H9 (cell line): ENCODE measurements around the gene PARD3. TPM values are rescaled to one million over a fixed set of nuclear protein-coding genes. Genes with fewer than 3 reads are reported as not detected.

Experiments
- DNase-seq: peaks from one replicate; pipeline ENCODE4 v3.0.0-alpha.2; 2017
- H2AFZ ChIP-seq: one replicate; pipeline ENCODE4 v1.6.1; 2013; ENCODE audit warnings: mild to moderate bottlenecking, low read length, control low read depth, moderate library complexity
- H2AK5ac ChIP-seq: 2 replicates; pipeline ENCODE4 v1.6.1; 2013; ENCODE audit warnings: low read length, control low read depth, mixed read lengths; ENCODE audit not compliant: insufficient read length
- H2BK120ac ChIP-seq: one replicate; pipeline ENCODE4 v1.6.1; 2013; ENCODE audit warnings: low read depth, mild to moderate bottlenecking, low read length, control low read depth, inconsistent platforms; ENCODE audit not compliant: poor library complexity, severe bottlenecking
- H2BK12ac ChIP-seq: 2 replicates; pipeline ENCODE4 v1.6.1; 2013; ENCODE audit warnings: low read length, control low read depth, mixed read lengths, low read depth; ENCODE audit not compliant: insufficient read length
- H2BK15ac ChIP-seq: 2 replicates; pipeline ENCODE4 v1.6.1; 2013; ENCODE audit warnings: low read depth, low read length, control low read depth
- H2BK20ac ChIP-seq: one replicate; pipeline ENCODE4 v1.6.1; 2013; ENCODE audit warnings: low read depth, mild to moderate bottlenecking, low read length, control low read depth, inconsistent platforms; ENCODE audit not compliant: poor library complexity, severe bottlenecking
- H2BK5ac ChIP-seq: 2 replicates; pipeline ENCODE4 v1.6.1; 2013; ENCODE audit warnings: low read length, control low read depth, mixed read lengths; ENCODE audit not compliant: insufficient read length
- H3K14ac ChIP-seq: 2 replicates; pipeline ENCODE4 v1.6.1; 2013; ENCODE audit warnings: low read length, control low read depth; ENCODE audit not compliant: insufficient read depth
- H3K18ac ChIP-seq: 2 replicates; pipeline ENCODE4 v1.6.1; 2013; ENCODE audit warnings: low read depth, mild to moderate bottlenecking, mixed read lengths, low read length, control low read depth; ENCODE audit not compliant: insufficient read length
- H3K23ac ChIP-seq: 2 replicates; pipeline ENCODE4 v1.6.1; 2013; ENCODE audit warnings: low read length, control low read depth, mixed read lengths, low read depth; ENCODE audit not compliant: insufficient read length
- H3K23me2 ChIP-seq: 2 replicates; pipeline ENCODE4 v1.6.1; 2013; ENCODE audit warnings: low read depth, mild to moderate bottlenecking, mixed read lengths, low read length, control low read depth; ENCODE audit not compliant: insufficient read length, poor library complexity, severe bottlenecking
- H3K27ac ChIP-seq: 2 replicates; pipeline ENCODE4 v1.5.1; 2013; ENCODE audit warnings: low read length, control low read depth, mixed read lengths, low read depth; ENCODE audit not compliant: insufficient read length
- H3K27me3 ChIP-seq: 2 replicates; pipeline ENCODE4 v1.6.1; 2013; ENCODE audit warnings: low read length, control low read depth, inconsistent platforms; ENCODE audit not compliant: insufficient read depth
- H3K4ac ChIP-seq: 2 replicates; pipeline ENCODE4 v1.6.1; 2013; ENCODE audit warnings: low read depth, mild to moderate bottlenecking, control low read depth, inconsistent platforms, low read length, moderate library complexity
- H3K4me1 ChIP-seq: 2 replicates; pipeline ENCODE4 v1.6.1; 2013; ENCODE audit warnings: low read length, control low read depth, inconsistent platforms; ENCODE audit not compliant: insufficient read depth
- H3K4me2 ChIP-seq: 2 replicates; pipeline ENCODE4 v1.6.1; 2013; ENCODE audit warnings: low read length, control low read depth, mixed read lengths; ENCODE audit not compliant: insufficient read length, insufficient read depth
- H3K56ac ChIP-seq: 2 replicates; pipeline ENCODE4 v1.6.1; 2013; ENCODE audit warnings: low read depth, mild to moderate bottlenecking, mixed read lengths, low read length, control low read depth; ENCODE audit not compliant: insufficient read length
- H3K79me1 ChIP-seq: 2 replicates; pipeline ENCODE4 v1.6.1; 2013; ENCODE audit warnings: low read depth, mild to moderate bottlenecking, moderate library complexity, low read length, control low read depth, inconsistent platforms; ENCODE audit not compliant: insufficient read depth, poor library complexity, severe bottlenecking
- H3K79me2 ChIP-seq: 2 replicates; pipeline ENCODE4 v1.6.1; 2013; ENCODE audit warnings: low read length, control low read depth, inconsistent platforms; ENCODE audit not compliant: insufficient read depth
- H3K9ac ChIP-seq: 2 replicates; pipeline ENCODE4 v1.6.1; 2013; ENCODE audit warnings: low read length, control low read depth, mixed read lengths; ENCODE audit not compliant: insufficient read length; ENCODE audit errors: extremely low read depth
- H3K9me3 ChIP-seq: one replicate; pipeline ENCODE4 v1.6.1; 2013; ENCODE audit warnings: low read depth, low read length, inconsistent platforms; ENCODE audit not compliant: control insufficient read depth
- H3T11ph ChIP-seq: one replicate; pipeline ENCODE4 v1.6.1; 2013; ENCODE audit warnings: mild to moderate bottlenecking, low read length, control low read depth, inconsistent platforms
- H4K20me1 ChIP-seq: one replicate; pipeline ENCODE4 v1.6.1; 2013; ENCODE audit not compliant: control insufficient read depth, insufficient read length, insufficient read depth
- H4K5ac ChIP-seq: 2 replicates; pipeline ENCODE4 v1.6.1; 2013; ENCODE audit warnings: low read depth, mild to moderate bottlenecking, mixed read lengths, low read length, control low read depth; ENCODE audit not compliant: insufficient read length
- H4K8ac ChIP-seq: replicated peaks from 2 replicates; pipeline ENCODE4 v1.6.1; 2013; ENCODE audit warnings: low read length, control low read depth, mixed read lengths, low read depth; ENCODE audit not compliant: insufficient read length
- H4K91ac ChIP-seq: 2 replicates; pipeline ENCODE4 v1.6.1; 2013; ENCODE audit warnings: low read depth, mild to moderate bottlenecking, moderate library complexity, mixed read lengths, low read length, control low read depth; ENCODE audit not compliant: insufficient read length
- H3K27ac Mint-ChIP-seq, 3 experiments: 2 replicates in 2 of 3; 3 replicates in 1 of 3; pipeline ENCODE4 v1.8.0; 2020 to 2021; ENCODE audit warnings: mixed read lengths in 3 of 3, mild to moderate bottlenecking in 1 of 3, moderate library complexity in 1 of 3
- H3K27me3 Mint-ChIP-seq: 2 replicates; pipeline ENCODE4 v1.8.0; 2021; ENCODE audit warnings: low read depth, mild to moderate bottlenecking, moderate library complexity, mixed read lengths
- H3K36me3 Mint-ChIP-seq, 3 experiments: 2 replicates in 2 of 3; 3 replicates in 1 of 3; pipeline ENCODE4 v1.8.0; 2020 to 2021; ENCODE audit warnings: low read depth in 3 of 3, mixed read lengths in 3 of 3; ENCODE audit not compliant: insufficient read depth in 1 of 3
- H3K4me1 Mint-ChIP-seq, 2 experiments: 2 replicates each; pipeline ENCODE4 v1.8.0; 2020; ENCODE audit warnings: mixed read lengths in 2 of 2
- H3K4me3 Mint-ChIP-seq, 2 experiments: 2 replicates in 1 of 2; 3 replicates in 1 of 2; pipeline ENCODE4 v1.8.0; 2020 to 2021; ENCODE audit warnings: mild to moderate bottlenecking in 2 of 2, mixed read lengths in 2 of 2, moderate library complexity in 1 of 2
- H3K9me3 Mint-ChIP-seq, 2 experiments: 2 replicates in 1 of 2; 3 replicates in 1 of 2; pipeline ENCODE4 v1.8.0; 2020; ENCODE audit warnings: mild to moderate bottlenecking in 2 of 2, mixed read lengths in 2 of 2, moderate library complexity in 1 of 2
- CTCF ChIP-seq: fragments of 200-600 bp; sonication (generic); conservative IDR thresholded peaks from 3 replicates; pipeline ENCODE4 v1.8.0; 2021; ENCODE audit warnings: antibody characterized with exemption, mild to moderate bottlenecking
- WGBS: extraction: QIAGEN DNeasy Blood & Tissue Kit; methylation state at CpG from one replicate; pipeline ENCODE4 v1.1.7; 2013; ENCODE audit warnings: missing lambda C conversion rate, low lambda C conversion rate, mixed read lengths; ENCODE audit not compliant: insufficient read length; ENCODE audit errors: extremely low coverage; 5-methylcytosine and 5-hydroxymethylcytosine counted together
- total RNA-seq: library from RNA; stranded (reverse); gene quantifications from 2 replicates; pipeline ENCODE4 v1.2.1, GENCODE V29; 2021

PARD3 gene
- total RNA-seq, 1 experiment from 2014 or later, result 44.7 TPM

GRCh38 chr10:34420273-34420672 is 394.8 kb downstream of the PARD3 start:
- Histone ChIP-seq H2AK5ac (no peak overlapping the region), H4K91ac (no peak overlapping the region), H4K5ac (no peak overlapping the region), H3K4ac (no peak overlapping the region), H4K8ac (no peak overlapping the region), H3K79me2 (no peaks in the 10 kb centered on the region), H3K23me2 (no peaks in the 10 kb centered on the region), H3T11ph (no peak overlapping the region), H3K9me3 (no peaks in the 10 kb centered on the region), H4K20me1 (no peaks in the 10 kb centered on the region), H2BK5ac (no peak overlapping the region), H3K14ac (no peak overlapping the region), H3K27ac (no peak overlapping the region), H3K23ac (no peak overlapping the region), H2BK12ac (no peak overlapping the region), H2BK120ac (no peak overlapping the region), H3K4me2 (no peak overlapping the region), H3K18ac (no peak overlapping the region), H3K79me1 (peaks cover 2% of the 10 kb centered on the region), H3K27me3 (no peaks in the 10 kb centered on the region), H2BK15ac (no peak overlapping the region), H3K9ac (no peak overlapping the region), H3K4me1 (peaks cover 2% of the 10 kb centered on the region; the same call in 1 of the 2 replicates), H2AFZ (no peak overlapping the region), H3K56ac (no peak overlapping the region), H2BK20ac (no peak overlapping the region)
- H3K36me3 Mint-ChIP-seq, result no peaks in the 10 kb centered on the region
- H3K9me3 Mint-ChIP-seq, result no peaks in the 10 kb centered on the region
- no peaks in the 10 kb centered on the region for H3K27me3 Mint-ChIP-seq
- no peak for DNase-seq
- no peak for TF ChIP-seq CTCF
- H3K4me1 Mint-ChIP-seq, result peaks cover 33 to 45% of the 10 kb centered on the region in 2 experiments
- no CpG with 5 or more reads among the region's 3 CpGs for WGBS
- no peak overlapping the region; a peak in 1 of 7 replicates for H3K27ac Mint-ChIP-seq
- H3K4me3 Mint-ChIP-seq, result no peak overlapping the region
